Activated naive CD4-positive, alpha-beta T cell treated with anti-CD3 and anti-CD28 coated beads, Interleukin-2, amount 50 U/mL, for 72 hours (primary cell): Measurements from ENCODE around the gene ELAVL1. TPM values are rescaled to one million over a fixed set of nuclear protein-coding genes. Genes with fewer than 3 reads are reported as not detected.
"Not testable (repeated sequence)": the region's sequence is repeated elsewhere in the genome, so short reads cannot be mapped to it uniquely, and the experiment has no call there.

Experiments
- ATAC-seq, 2 donors: fragments of 150-1000 bp; cut with Tn5 transposase; 2 replicates each; pipeline ENCODE4 v1.10.0; 2021; ENCODE audit warnings: mild to moderate bottlenecking in 2 of 2, moderate library complexity in 2 of 2
- DNase-seq, 2 donors: peaks; one replicate each; pipeline ENCODE4 v3.0.0; 2021 to 2022; ENCODE audit warnings: low spot score in 2 of 2
- H3K27ac Mint-ChIP-seq, 2 donors: one replicate each; pipeline ENCODE4 v1.8.0; 2022; ENCODE audit warnings: mild to moderate bottlenecking in 2 of 2, mixed read lengths in 2 of 2
- H3K36me3 Mint-ChIP-seq, 2 donors: one replicate each; pipeline ENCODE4 v1.8.0; 2022; ENCODE audit warnings: mixed read lengths in 2 of 2
- H3K9me3 Mint-ChIP-seq, 2 donors: one replicate each; pipeline ENCODE4 v1.8.0; 2022; ENCODE audit warnings: mixed read lengths in 2 of 2
- total RNA-seq, 2 donors: library from RNA; stranded (reverse); gene quantifications; one replicate each; pipeline ENCODE4 v1.2.3, GENCODE V29; 2022

Gene ELAVL1
- total RNA-seq, 2 donors from 2014 or later: 121 to 146 TPM

DNA sequence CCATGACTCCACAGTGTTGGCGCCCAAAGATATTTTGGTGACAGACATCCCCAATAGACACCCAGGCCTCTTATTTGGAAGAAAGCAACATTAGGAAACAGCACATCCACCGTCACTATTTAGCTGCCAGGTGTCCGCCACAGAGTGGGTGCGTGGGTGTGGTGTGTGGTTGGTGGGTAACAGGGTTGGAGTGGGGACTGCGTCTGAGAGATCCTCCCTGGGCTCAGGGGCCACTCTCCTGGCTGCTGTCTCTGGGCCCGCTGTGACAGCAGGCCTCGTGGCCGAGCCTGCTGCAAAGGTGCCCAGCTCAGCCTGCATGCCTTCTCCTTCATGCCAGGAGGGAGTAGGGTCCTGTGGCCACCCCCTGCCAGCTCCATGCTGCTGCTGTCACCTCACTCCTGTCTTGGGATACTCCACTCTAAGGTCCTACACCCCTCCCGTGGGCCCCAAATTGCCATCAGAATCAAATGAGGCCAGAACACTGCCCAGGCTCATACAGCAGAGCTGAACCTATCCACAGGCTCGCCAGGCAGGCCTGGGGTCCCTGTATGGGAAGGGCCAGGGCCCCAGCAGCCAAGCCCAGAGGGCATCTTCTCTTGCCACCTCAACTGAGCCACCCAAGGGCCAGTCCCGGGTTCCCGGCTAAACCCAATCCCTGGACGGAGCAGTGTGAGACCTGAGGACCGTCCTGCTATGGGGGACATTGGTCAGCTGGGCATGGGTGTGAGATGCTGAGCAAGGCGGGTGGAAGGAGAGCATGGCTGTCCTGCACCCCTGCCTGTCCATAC is 37.2 kb downstream of the ELAVL1 start:
- no peak for ATAC-seq
- Mint-ChIP-seq H3K9me3 (no peaks in the 10 kb centered on the region), H3K36me3 (peaks cover 0 to 4% of the 10 kb centered on the region in 2 donors), H3K27ac (peak overlapping the region in 1 of 2 donors; percentile 88)
- no peak for DNase-seq

DNA sequence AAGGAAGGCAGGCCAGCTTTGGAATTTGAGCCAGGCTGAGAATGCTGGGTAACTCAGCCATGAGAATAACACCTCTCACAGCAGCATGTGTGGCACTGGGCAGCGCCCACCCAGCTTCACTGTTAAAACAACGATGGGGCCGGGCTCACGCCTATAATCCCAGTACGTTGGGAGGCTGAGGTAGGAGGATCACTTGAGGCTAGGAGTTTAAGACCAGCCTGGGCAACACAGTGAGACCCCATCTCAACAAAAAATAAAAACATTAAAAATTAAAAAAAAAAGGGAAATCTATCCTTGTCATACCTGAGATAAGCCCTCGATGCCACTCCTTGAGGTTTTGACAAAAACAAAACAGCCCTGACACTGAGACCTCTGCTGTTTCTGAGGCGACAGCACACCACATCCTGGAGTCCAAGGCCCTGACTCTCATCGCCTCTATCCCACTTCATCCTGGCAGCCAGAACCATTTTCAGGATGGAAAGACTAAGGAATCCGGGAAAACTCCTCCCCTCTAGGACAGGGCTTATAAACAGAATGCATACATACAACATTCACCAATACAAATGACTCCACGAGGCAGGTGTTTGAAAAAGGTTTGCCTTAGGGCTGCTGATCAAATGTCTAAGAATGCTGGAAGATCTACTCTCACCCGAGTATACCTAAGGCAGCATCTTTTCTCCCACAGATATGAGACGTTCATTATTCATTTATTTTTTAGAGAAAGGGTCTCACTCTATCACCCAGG is 39.3 kb downstream of the ELAVL1 start:
- DNase-seq: no peak
- Mint-ChIP-seq H3K36me3 (peaks cover 0 to 4% of the 10 kb centered on the region in 2 donors), H3K9me3 (no peaks in the 10 kb centered on the region), H3K27ac (peak overlapping the region; percentile 22 to 62)
- ATAC-seq: no peak

DNA sequence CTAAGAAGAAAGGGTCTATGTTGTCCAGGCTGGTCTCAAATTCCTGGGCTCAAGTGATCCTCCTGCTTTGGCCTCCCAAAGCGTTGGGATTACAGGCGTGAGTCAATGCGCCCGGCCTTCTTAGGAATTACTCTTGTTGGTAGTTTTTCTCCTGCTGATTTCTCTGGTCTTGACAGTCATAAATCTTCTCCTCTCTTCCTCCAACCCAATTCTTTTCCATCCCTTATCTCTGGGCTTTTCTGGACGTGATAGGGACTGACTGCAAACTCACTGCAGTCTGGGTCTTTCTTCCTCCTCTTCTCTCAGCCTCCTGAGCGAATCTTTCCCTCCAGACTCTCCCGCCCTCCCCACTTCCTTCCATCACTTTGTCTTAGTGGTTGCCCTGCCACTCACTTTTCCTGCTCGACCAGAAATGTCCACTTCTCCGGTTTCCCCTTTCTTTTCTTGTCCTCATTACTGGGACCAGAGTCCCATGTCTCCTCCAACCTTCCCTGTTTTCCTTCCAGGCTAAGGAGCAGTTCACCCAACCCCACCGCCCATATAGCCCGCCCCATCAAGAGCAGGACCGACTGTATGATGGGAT is 40.1 kb downstream of the ELAVL1 start:
- DNase-seq (no peak), ATAC-seq (no peak)
- peak overlapping the region; percentile 22 to 62 for H3K27ac Mint-ChIP-seq
- peaks cover 0 to 4% of the 10 kb centered on the region in 2 donors for H3K36me3 Mint-ChIP-seq
- no peaks in the 10 kb centered on the region for H3K9me3 Mint-ChIP-seq

DNA sequence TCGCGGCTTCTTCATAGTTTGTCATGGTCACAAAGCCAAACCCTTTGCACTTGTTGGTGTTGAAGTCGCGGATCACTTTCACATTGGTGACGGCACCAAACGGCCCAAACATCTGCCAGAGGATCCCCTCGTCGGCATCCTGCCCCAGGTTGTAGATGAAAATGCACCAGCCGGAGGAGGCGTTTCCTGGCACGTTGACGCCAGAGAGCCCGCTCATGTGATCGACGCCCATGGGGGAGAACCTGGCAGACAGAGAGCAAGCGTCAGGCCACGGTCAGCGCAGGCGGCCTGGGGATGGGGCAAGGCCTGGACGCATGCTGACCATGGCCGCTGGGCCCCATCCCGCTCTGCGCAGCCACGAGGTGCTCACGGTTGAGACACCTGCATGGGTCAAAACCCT is 41.9 kb downstream of the ELAVL1 start:
- ATAC-seq: no peak
- Mint-ChIP-seq H3K9me3 (no peaks in the 10 kb centered on the region), H3K27ac (no peak overlapping the region), H3K36me3 (peaks cover 0 to 4% of the 10 kb centered on the region in 2 donors)
- DNase-seq: no peak

DNA sequence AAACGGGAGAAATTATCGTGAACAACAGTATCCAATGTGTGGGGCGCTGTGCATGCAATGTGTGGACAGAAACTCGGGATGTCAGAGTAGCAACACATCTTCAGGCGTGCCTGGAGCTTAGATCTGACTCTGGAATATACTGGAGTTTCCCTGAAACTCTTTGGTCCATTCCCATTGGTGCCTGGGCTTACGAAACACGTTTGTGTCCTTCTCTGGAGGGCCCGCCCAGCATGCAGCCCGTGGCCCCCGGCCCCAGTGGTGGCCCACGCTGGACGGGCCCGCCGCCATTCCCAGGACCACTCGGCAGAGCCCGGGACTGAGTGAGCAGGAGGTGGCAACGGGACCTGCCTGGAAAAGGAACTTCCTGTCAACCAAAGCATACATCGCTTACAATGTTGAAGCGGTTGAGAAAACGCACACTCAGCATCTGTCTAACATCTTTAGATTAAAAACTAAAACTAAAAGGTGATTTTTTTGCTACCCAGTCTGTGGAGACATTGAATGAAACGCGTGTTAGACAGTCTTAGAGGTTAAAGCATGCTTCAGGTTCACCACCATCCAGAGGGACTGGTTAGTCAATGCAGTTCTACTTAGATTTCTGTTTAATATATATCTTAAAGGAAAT is 42.7 kb downstream of the ELAVL1 start:
- peaks cover 0 to 4% of the 10 kb centered on the region in 2 donors for H3K36me3 Mint-ChIP-seq
- ATAC-seq (no peak), DNase-seq (no peak)
- H3K9me3 Mint-ChIP-seq: no peaks in the 10 kb centered on the region
- peak overlapping the region in 1 of 2 donors; percentile 14 for H3K27ac Mint-ChIP-seq

DNA sequence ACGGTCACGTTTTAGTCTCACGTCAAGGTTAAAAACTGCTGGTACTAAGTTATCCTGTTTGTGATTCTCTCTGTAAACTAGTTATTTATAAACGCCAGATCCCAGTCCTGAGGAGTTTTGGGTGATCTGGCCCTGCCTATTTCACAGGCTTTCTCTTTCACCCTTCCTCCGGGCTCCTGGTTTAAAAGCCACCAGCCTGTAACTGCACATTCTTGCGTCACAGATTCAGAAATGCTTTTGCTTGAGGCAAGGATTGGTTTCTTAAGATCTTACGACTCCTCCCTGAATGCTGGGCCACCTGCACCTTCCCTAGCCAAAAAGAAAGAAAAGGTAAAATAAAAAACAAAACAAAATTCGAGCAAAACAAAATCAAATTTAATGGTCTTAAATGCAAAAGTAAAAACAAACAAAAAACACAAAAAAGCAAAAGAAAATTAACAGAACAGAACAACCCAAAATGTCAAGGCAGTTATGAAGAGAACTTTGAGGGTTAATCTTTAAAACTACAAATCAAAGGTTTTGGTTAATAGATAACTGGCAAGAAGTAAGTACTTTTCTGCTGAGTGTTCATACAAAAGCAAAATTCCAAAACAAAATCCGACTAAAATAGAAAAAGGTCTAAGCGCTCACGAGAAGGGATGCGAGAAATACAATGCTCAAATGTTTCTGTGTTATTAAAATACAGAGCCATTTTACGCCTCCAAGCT is 43.4 kb downstream of the ELAVL1 start:
- H3K9me3 Mint-ChIP-seq: no peaks in the 10 kb centered on the region

DNA sequence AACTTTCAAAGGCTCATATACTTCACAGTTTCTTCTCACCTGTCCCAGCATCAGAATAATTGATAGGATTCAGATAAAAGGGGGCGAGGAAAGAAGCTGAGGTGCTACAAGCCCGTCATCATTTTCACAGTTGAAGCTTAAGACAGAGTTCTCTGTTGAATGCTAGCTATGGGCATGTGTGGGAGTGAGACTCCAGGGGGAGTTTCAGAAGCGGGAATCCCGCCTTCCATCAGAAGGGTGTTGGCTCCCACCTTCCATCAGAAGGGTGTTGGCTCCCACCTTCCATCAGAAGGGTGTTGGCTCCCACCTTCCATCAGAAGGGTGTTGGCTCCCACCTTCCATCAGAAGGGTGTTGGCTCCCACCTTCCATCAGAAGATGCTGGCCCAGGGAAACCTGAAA is 44.4 kb downstream of the ELAVL1 start:
- not testable (repeated sequence) for DNase-seq, H3K27ac Mint-ChIP-seq, H3K36me3 Mint-ChIP-seq, H3K9me3 Mint-ChIP-seq, ATAC-seq

More for the DNA sequence above, 43.4 kb downstream of the ELAVL1 start:
- ATAC-seq: no peak
- DNase-seq: no peak
- Mint-ChIP-seq H3K27ac (peak overlapping the region in 1 of 2 donors; percentile 88), H3K36me3 (no peaks in the 10 kb centered on the region)

DNA sequence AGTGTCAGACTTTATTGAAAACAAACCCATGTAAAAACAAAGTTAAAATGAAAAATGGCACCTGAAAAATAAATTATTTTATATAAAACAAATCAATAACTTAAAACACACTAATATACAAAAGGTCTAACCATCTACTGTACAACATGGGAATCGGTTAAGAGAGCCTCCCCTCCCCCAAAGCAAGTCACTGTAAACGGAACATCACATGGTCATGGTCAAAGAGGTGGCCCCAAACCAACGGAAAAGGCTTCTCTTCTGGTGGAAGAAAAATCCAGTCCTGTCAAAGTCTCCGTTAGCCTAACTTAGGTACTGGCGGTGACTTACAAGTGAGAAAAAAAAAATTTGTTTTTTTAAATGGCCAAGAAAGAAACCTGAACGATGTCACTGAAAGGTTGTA is 46.2 kb downstream of the ELAVL1 start:
- no peaks in the 10 kb centered on the region for H3K36me3 Mint-ChIP-seq
- no peaks in the 10 kb centered on the region for H3K9me3 Mint-ChIP-seq
- DNase-seq (no peak), ATAC-seq (no peak)
- no peak overlapping the region for H3K27ac Mint-ChIP-seq

DNA sequence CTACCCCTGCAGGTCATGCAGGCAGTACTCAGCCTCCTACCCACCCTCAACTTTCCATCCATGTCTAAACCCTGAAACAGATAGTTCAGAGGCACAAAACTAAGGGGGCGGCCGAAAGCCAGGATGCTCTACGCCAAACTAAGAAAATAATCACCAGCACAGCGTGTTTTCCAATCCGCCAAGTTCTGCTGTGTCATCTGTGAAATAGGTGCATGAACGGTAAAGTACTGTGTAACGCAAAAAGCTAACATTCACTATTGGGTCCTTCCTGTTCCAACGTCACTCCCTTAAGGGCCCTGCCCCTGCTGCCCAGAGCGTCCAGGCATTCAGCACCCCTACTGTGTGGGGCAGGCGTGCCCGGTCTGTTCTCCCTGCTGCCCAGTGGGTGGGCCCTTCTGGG is 49.7 kb downstream of the ELAVL1 start:
- H3K9me3 Mint-ChIP-seq: no peaks in the 10 kb centered on the region
- DNase-seq: no peak
- H3K36me3 Mint-ChIP-seq: no peaks in the 10 kb centered on the region
- H3K27ac Mint-ChIP-seq: no peak overlapping the region
- ATAC-seq: no peak

DNA sequence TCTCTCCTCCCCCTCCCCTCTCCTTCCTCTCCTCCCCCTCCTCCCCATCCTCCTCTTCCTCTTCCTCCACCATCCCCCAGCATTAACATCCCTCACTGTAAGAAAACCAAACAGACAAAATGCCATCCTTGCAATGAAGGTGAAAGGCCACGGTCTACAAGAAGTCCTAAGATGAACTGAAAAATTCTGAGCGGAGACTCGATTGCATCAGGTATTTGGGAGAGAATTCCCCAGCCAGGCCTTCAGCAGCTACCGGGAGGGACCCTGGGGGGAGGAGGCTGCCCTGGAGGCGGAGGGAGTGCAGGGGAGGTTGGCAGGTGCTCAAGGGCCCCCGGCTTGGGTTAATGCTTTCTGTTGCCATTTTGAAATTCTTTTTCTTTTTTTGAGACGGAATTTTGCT is 51.9 kb downstream of the ELAVL1 start:
- no peak overlapping the region for H3K27ac Mint-ChIP-seq
- no peaks in the 10 kb centered on the region for H3K36me3 Mint-ChIP-seq
- H3K9me3 Mint-ChIP-seq: no peaks in the 10 kb centered on the region

DNA sequence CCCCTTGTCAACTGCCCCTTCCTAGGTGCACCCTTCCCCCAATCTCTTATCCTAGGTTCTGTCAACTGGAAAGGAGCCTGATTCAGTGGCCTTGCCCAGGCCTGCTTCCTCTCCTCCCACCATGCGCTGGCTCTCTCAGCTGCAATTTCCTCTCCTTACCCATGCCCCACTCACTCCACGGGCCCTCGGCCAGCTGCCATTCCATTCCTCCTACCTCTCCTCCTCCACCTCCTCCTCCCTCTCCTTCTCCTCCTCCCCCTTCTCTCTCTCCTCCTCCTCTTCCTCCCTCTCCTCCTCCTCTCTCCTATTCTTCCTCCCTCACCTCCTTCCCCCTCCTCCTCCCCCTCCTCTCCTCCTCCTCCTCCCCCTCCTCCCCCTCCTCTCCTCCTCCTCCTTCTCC is 52.4 kb downstream of the ELAVL1 start:
- peak overlapping the region; percentile 50 to 68 for H3K27ac Mint-ChIP-seq
- ATAC-seq: no peak
- no peaks in the 10 kb centered on the region for H3K36me3 Mint-ChIP-seq
- DNase-seq: no peak
- H3K9me3 Mint-ChIP-seq: no peaks in the 10 kb centered on the region

More for the DNA sequence above, 51.9 kb downstream of the ELAVL1 start:
- no peak for ATAC-seq
- no peak for DNase-seq

DNA sequence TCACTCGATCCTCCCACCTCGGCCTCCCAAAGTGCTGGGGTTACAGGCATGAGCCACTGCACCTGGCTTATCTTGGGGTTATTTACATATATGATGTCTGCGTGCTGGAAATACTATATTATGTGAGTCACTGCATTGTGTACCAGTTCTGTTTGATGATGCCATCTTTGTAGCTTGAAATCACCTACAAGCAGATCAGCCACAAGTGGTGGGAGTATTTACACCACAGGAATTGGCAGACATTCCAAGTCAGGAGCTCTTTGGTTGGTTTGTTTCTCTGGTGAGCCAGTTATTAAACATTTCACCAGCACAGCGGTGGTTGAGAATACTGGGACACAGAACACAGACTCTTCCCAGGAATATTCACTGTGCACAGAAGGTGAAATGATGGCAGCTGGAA is 57.5 kb downstream of the ELAVL1 start:
- H3K36me3 Mint-ChIP-seq: peaks cover 0 to 6% of the 10 kb centered on the region in 2 donors
- ATAC-seq: no peak
- H3K27ac Mint-ChIP-seq: no peak overlapping the region
- no peaks in the 10 kb centered on the region for H3K9me3 Mint-ChIP-seq
- DNase-seq: no peak

DNA sequence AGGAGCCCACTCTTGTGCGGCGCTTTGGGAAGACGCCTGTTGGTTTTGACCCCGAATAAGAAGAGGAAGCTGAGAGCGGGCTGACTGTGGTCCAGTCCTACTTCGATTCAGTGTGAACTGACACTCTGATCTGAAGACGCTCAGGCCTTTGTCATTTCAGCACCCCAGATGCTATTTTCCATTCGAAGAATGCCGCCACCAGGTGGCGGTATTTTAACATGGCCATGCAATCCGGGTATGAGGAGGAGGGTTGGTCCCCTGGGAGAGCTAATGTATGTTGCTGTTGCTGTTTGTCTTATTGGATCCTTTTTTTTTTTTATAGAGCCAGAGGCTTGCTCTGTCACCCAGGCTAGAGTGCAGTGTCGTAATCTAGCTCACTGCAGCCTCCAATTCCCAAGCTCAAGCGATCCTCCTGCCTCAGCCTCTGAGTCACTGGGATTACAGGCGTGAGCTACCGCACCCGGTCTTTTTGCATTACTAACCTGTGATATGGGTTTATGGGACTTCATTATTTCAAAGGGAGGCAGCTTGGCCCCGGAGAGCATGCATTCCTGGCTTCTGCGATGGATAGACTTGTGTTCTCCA is 61.2 kb downstream of the ELAVL1 start:
- H3K36me3 Mint-ChIP-seq: peaks cover 10 to 20% of the 10 kb centered on the region in 2 donors
- peak; percentile 82 to 88 for DNase-seq
- H3K27ac Mint-ChIP-seq: peak overlapping the region; percentile 97 to 98
- H3K9me3 Mint-ChIP-seq: no peaks in the 10 kb centered on the region
- ATAC-seq: peak; percentile 47 to 48

DNA sequence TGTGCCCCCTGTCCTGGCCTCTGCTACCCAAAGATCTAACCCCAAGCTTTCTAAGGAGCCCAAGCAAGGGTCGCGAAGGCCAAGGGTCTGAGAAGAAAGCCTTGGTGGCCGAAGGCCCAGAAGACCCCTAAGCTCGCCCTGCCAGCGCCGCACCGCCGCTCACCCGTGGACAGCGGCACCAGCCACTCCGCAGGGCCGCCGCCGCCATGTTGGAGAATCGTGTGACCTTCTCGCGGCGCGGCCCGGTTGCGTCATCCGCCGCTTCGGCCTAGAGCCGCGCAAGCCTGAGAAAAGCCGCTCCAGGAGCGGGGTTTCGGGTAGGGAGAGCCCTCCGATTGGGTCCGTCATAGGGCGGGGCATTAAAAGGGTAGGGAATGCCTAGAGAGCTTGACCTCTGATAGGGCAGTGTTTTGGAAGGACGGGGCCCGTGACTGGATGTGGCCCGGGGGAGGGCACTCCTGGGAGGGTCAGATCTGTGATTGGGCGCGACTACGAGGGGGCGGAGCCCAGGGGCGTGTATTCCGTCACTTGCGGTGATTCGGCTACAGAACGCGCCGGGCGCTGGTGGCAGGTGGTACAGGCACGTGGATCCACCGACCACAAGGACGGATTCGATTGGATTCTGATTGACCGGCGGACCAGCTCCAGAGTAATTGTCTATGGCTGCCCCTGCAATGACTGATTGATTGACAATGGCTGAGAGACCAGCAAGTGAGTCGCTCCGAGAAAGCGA is 61.8 kb downstream of the ELAVL1 start, which contains the start of gene TIMM44:
Gene TIMM44, minus strand, starts transcription at position 223 of the 733 bp plus-strand sequence. Its CDS starts 15 bp downstream, at position 208.
- H3K9me3 Mint-ChIP-seq: no peaks in the 10 kb centered on the region
- H3K36me3 Mint-ChIP-seq: peaks cover 10 to 20% of the 10 kb centered on the region in 2 donors

DNA sequence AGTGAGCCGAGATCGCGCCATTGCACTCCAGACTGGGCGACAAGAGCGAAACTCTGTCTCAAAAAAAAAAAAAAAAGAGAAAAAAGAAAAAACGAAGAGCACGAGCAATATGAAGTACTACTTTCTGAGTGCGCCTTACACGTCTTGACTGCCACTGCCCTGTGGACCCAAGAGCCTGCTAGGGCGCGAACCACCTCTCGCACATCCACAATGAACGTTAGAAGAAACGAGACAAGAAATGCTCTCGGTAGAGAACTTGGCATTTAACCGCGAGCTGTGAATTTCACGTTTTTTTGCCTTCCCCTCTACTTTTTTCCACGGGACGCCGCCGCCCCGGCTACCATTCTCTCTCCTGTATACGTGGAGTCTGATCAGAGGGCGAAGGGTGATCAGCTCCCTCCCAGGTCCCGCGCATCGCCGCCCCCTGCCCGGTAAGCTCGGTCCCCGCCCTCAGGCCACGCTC is 62.4 kb downstream of the ELAVL1 start:
- ATAC-seq (peak; percentile 11 to 17), DNase-seq (peak in 1 of 2 donors; percentile 38)
- Mint-ChIP-seq H3K27ac (peak overlapping the region; percentile 97 to 98), H3K9me3 (no peaks in the 10 kb centered on the region), H3K36me3 (peaks cover 10 to 20% of the 10 kb centered on the region in 2 donors)

More for the DNA sequence above, 61.8 kb downstream of the ELAVL1 start, which contains the start of gene TIMM44:
- H3K27ac Mint-ChIP-seq: peak within 1 kb of the TSS; percentile 97 to 98
- ATAC-seq (peak; percentile 97 to 98), DNase-seq (peak; percentile 97 to 99)
